Frontal cortex (tissue), 4 donors: ENCODE measurements around the gene HBA2. TPM values are rescaled to one million over a fixed set of nuclear protein-coding genes. Genes with fewer than 3 reads are reported as not detected.
"Not testable (repeated sequence)": the region's sequence is repeated elsewhere in the genome, so short reads cannot be mapped to it uniquely, and the experiment has no call there.

Experiments
- DNase-seq, 2 donors: peaks; one replicate each; pipeline ENCODE4 v3.0.0; 2012; ENCODE audit warnings: low spot score in 2 of 2
- FAIRE-seq: peaks from 2 replicates; lab custom pipeline; 2012; peaks lifted over from hg19 to GRCh38; lab: Jason Lieb, UNC
- small RNA-seq: library from RNA; depleted of rRNA; stranded (forward); fragments of <200 nt; gene quantifications from one replicate; pipeline ENCODE3, GENCODE V24; 2014
- total RNA-seq: library from RNA; depleted of rRNA; stranded (reverse); fragments of >200 nt; gene quantifications from one replicate; pipeline ENCODE4 v1.2.3, GENCODE V29; 2014
- donor health status: control.
- donor health status: control.
- donor health status: control.

HBA2 gene
- total RNA-seq, 1 donor from 2014 or later = 823 TPM

- no peak for FAIRE-seq
- DNase-seq = no peak
Observed at GRCh38 chr16:188674-189073, 16.0 kb downstream of the HBA2 start.

DNA sequence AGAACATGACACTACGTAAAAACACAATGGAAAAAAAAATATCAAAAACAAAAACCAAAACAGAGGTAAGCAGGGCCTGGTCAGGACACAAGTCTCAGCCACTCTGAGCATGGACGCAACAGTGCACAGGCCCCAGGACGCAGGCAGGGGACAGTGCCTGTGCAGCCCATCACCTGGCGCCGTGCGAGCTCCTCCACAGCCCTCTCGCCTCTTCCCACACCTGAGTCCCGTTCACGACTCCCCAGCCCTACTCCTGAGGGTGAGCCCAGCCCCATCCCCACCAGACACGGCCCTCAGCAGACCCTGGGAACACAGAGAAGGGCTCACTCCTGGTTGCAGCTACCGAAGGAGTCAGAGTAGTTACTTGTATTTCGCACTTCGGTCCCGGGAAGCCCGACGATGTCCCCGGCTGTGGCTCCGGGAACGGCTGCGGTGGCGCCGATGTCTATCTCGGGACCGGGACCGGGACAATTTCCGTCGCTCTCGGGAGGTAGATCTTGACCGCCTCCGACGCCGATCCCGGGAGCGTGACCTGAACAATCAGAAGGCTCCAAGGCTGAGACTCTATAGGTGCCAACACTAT is 17.0 kb downstream of the HBA2 start:
- FAIRE-seq = no peak
- no peak for DNase-seq

DNA sequence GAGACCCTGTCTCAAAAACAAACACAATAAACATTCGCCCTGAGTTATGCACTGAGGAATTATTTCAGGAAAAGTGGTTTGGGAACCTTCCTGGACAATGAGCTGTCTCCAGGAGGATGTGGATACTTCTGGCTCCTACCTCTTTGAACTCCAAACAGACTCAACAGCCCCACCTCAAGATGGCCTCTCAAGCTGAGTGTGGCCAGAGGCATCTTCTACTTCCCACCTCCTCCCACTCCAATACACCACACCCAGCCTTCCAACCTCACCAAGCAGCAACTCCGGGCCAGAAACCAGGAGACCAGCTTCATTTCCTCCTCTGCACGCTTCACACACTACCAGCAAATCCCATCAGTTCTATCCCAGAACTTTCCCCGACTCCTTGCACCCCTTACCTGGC is 19.2 kb downstream of the HBA2 start:
- no peak for FAIRE-seq
- no peak for DNase-seq

- DNase-seq (no peak), FAIRE-seq (no peak)
Observed at GRCh38 chr16:192686-193085, 20.0 kb downstream of the HBA2 start.

DNA sequence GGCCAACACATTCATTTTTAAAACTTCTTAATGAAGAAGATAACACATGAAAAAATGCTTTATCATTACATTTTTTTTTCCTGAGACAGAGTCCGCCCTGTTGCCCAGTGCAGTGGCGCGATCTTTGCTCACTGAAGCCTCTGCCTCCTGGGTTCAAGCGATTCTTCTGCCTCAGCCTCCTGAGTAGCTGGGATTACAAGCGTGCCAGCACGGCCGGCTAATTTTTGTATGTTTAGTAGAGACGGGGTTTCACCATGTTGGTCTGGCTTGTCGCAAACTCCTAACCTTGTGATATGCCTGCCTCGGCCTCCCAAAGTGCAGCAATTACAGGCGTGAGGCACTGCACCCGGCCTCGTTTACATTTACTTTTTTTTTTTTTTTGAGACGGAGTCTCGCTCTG is 20.8 kb downstream of the HBA2 start:
- no peak for FAIRE-seq
- no peak for DNase-seq

- FAIRE-seq = no peak
Observed at GRCh38 chr16:194516-194915, 21.8 kb downstream of the HBA2 start.

GRCh38 chr16:200388-200787 is 27.7 kb downstream of the HBA2 start:
- no peak for DNase-seq

More at GRCh38 chr16:194516-194915, 21.8 kb downstream of the HBA2 start:
- no peak for DNase-seq

DNA sequence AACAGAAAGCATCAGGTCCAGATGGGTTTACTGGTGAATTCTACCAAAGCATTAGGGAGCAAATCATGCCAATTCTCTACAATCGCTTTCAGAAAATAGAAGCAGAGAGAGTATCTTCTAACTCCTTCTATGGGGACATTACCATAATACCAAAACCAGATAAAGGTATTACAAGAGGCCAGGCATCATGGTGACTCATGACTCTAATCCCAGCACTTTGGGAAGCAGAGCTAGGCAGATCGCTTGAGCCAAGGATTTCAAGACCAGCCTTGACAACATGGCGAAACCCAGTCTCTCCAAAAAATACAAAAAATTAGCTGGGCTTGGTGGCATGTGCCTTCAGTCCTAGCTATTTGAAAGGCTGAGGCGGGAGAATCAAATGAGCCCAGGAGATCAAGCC is 30.6 kb downstream of the HBA2 start:
- FAIRE-seq (no peak), DNase-seq (no peak)

More at GRCh38 chr16:200388-200787, 27.7 kb downstream of the HBA2 start:
- no peak for FAIRE-seq

GRCh38 chr16:204046-204445 is 31.4 kb downstream of the HBA2 start:
- DNase-seq, FAIRE-seq: not testable (repeated sequence)

- not testable (repeated sequence) for FAIRE-seq, DNase-seq
Observed at GRCh38 chr16:209359-209758, 36.7 kb downstream of the HBA2 start.

- not testable (repeated sequence) for DNase-seq, FAIRE-seq
Observed at GRCh38 chr16:211631-212180, 39.0 kb downstream of the HBA2 start.

GRCh38 chr16:212999-213398 is 40.3 kb downstream of the HBA2 start:
- DNase-seq (no peak), FAIRE-seq (no peak)

GRCh38 chr16:220021-220420 is 47.3 kb downstream of the HBA2 start:
- DNase-seq = no peak
- FAIRE-seq = no peak

Small RNA genes lying within 50 kb of the gene (small RNA-seq; reads per million reads assigned to genes)
- gene RF00019 = not detected

Other genes with a start within 250 kb of the HBA2 start
- 4.9 TPM for gene POLR3K, start 119.3 kb upstream of the HBA2 start, total RNA-seq
- 14.3 TPM for gene SNRNP25, start 119.0 kb upstream of the HBA2 start, total RNA-seq
- gene RHBDF1, start 100.2 kb upstream of the HBA2 start, total RNA-seq = 1.6 TPM
- 48.9 TPM for gene MPG, start 94.7 kb upstream of the HBA2 start, total RNA-seq
- gene NPRL3, start 34.2 kb upstream of the HBA2 start, total RNA-seq = 8.2 TPM
- not detected for gene HBZ, start 20.2 kb upstream of the HBA2 start, total RNA-seq
- 29.3 TPM for gene HBM, start 6.9 kb upstream of the HBA2 start, total RNA-seq
- gene HBA1, start 3.8 kb downstream of the HBA2 start, total RNA-seq = 371 TPM
- 6.9 TPM for gene HBQ1, start 7.6 kb downstream of the HBA2 start, total RNA-seq
- 75.0 TPM for gene LUC7L, start 56.6 kb downstream of the HBA2 start, total RNA-seq
- 17.1 TPM for gene FAM234A, start 61.9 kb downstream of the HBA2 start, total RNA-seq
- gene RGS11, start 103.1 kb downstream of the HBA2 start, total RNA-seq = 6.5 TPM
- 51.4 TPM for gene ARHGDIG, start 107.7 kb downstream of the HBA2 start, total RNA-seq
- 11.4 TPM for gene PDIA2, start 110.3 kb downstream of the HBA2 start, total RNA-seq
- 24.5 TPM for gene AXIN1, start 179.8 kb downstream of the HBA2 start, total RNA-seq
- gene MRPL28, start 197.7 kb downstream of the HBA2 start, total RNA-seq = 44.8 TPM
- 18.8 TPM for gene PGAP6, start 209.1 kb downstream of the HBA2 start, total RNA-seq
- gene NME4, start 224.3 kb downstream of the HBA2 start, total RNA-seq = 12.6 TPM
- gene DECR2, start 229.0 kb downstream of the HBA2 start, total RNA-seq = 7.7 TPM